ENCODE measurements around the gene DCLRE1B.

- TF ChIP-seq CTCF (IDR thresholded peaks at IDR 0.05; ENCODE audit: low read length) (no peak), EZH2 (IDR thresholded peaks at IDR 0.05; ENCODE audit: borderline replicate concordance, low read length) (no peak)
These were observed 37.4 kb downstream of the DCLRE1B start for GRCh38 chr1:113942527-113942926.
